KMS-11 (cell line): ENCODE data around the gene SLIT1.

Source experiments
- H2AFZ ChIP-seq: fragments of 200-600 bp; sonication (generic); 2 replicates; pipeline ENCODE4 v1.6.1; 2016; ENCODE audit warnings: antibody characterized with exemption, mixed run types, low read depth
- H3K27ac ChIP-seq: fragments of 200-600 bp; sonication (generic); 2 replicates; pipeline ENCODE4 v1.6.1; 2016; ENCODE audit warnings: mild to moderate bottlenecking, mixed run types
- H3K27me3 ChIP-seq: fragments of 200-600 bp; sonication (generic); 2 replicates; pipeline ENCODE4 v1.6.1; 2017; ENCODE audit warnings: mild to moderate bottlenecking, low read depth, mixed run types, moderate library complexity; ENCODE audit not compliant: insufficient read depth
- H3K36me3 ChIP-seq: fragments of 200-600 bp; sonication (generic); 2 replicates; pipeline ENCODE4 v1.6.1; 2017; ENCODE audit warnings: mild to moderate bottlenecking, mixed run types; ENCODE audit not compliant: insufficient read depth
- H3K4me1 ChIP-seq: fragments of 200-600 bp; sonication (generic); 2 replicates; pipeline ENCODE4 v1.6.1; 2016; ENCODE audit warnings: mild to moderate bottlenecking, low read depth, mixed run types; ENCODE audit not compliant: poor library complexity, severe bottlenecking
- H3K4me2 ChIP-seq: fragments of 200-600 bp; sonication (generic); 2 replicates; pipeline ENCODE4 v1.7.0; 2016; ENCODE audit warnings: mild to moderate bottlenecking, mixed run types
- H3K4me3 ChIP-seq: fragments of 200-600 bp; sonication (generic); IDR thresholded peaks from 2 replicates; pipeline ENCODE4 v1.6.1; 2017; ENCODE audit warnings: low read depth, low read length, mixed read lengths; ENCODE audit not compliant: insufficient read depth
- H3K79me2 ChIP-seq: fragments of 200-600 bp; sonication (generic); 2 replicates; pipeline ENCODE4 v1.6.1; 2016; ENCODE audit warnings: low read depth, mixed run types; ENCODE audit not compliant: insufficient read depth
- H3K9ac ChIP-seq: fragments of 200-600 bp; sonication (generic); 2 replicates; pipeline ENCODE4 v1.6.1; 2016; ENCODE audit warnings: mild to moderate bottlenecking, mixed run types
- H4K20me1 ChIP-seq: fragments of 200-600 bp; sonication (generic); 2 replicates; pipeline ENCODE4 v1.6.1; 2016; ENCODE audit warnings: mild to moderate bottlenecking, mixed run types; ENCODE audit not compliant: insufficient read depth
- CTCF ChIP-seq: fragments of 200-600 bp; sonication (generic); conservative IDR thresholded peaks from 2 replicates; pipeline ENCODE4 v1.6.1; 2017; ENCODE audit warnings: low read depth, mild to moderate bottlenecking, antibody characterized with exemption, low read length, moderate library complexity, mixed read lengths

The SLIT1 gene

DNA sequence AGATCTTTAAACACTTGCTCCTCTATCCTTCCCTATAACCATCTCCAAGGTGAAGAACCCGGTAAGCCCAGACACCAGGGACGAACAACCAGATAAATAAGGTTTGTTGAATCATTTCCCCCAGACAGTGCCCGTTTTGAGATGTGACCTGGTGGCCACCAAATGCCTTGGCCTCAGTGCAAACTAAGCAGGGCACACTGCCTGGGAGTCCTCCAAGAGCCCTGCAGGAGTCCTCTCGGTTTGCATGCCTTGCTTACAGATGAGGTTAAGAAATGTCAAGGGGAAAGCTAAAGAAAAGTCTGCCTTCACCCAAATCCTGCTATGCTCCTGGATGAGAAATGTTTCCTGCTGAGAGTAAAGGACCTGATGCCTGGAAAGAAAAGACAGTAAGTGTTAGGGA, 31.6 kb downstream of the SLIT1 start:
- Histone ChIP-seq H4K20me1 (no peaks in the 10 kb centered on the region), H3K36me3 (no peaks in the 10 kb centered on the region), H3K27me3 (no peaks in the 10 kb centered on the region), H3K4me3 (no peak overlapping the region), H3K79me2 (no peaks in the 10 kb centered on the region), H3K9ac (no peak overlapping the region), H3K27ac (no peak overlapping the region), H3K4me1 (peaks cover 37% of the 10 kb centered on the region), H3K4me2 (no peak overlapping the region), H2AFZ (no peak overlapping the region)
- no peak for TF ChIP-seq CTCF

DNA sequence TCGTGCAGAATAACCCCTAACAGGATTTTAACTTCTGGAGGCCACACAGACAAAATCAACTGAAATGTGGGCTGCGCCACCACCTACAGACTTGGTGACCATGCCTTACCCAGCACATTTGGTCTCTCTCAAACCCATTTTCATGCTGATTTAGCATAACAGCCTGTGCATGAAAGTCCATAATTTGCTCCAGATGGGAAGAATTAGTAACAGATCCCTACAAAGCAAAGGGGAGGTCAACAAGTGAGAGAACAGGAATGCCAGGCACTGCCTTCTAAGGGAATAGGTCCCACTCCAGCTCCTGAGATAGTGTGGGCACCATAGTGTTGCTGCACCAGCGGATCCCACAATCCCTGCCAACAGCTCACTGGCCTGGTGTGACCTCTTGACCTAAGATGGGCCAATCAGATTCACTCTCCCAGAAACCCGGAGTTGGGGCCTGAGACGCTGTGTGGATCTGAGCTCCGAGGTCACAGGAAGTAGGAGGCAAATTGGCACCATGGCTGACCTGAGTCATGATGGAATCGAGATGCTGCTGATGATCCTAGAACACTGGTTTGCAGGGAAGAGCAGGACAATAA, 32.4 kb downstream of the SLIT1 start:
- no peak for TF ChIP-seq CTCF
- H3K27me3 ChIP-seq, result no peaks in the 10 kb centered on the region
- no peaks in the 10 kb centered on the region for H4K20me1 ChIP-seq
- H3K4me3 ChIP-seq, result no peak overlapping the region
- no peak overlapping the region for H3K9ac ChIP-seq
- H2AFZ ChIP-seq, result no peak overlapping the region
- H3K36me3 ChIP-seq, result no peaks in the 10 kb centered on the region
- H3K4me1 ChIP-seq, result peaks cover 29% of the 10 kb centered on the region
- no peak overlapping the region for H3K4me2 ChIP-seq
- H3K79me2 ChIP-seq, result no peaks in the 10 kb centered on the region
- H3K27ac ChIP-seq, result no peak overlapping the region

- Histone ChIP-seq H3K36me3 (no peaks in the 10 kb centered on the region), H2AFZ (no peak overlapping the region)
- TF ChIP-seq CTCF, result no peak
Observed at GRCh38 chr10:97151307-97151914, 34.3 kb downstream of the SLIT1 start.

GRCh38 chr10:97150616-97151015, 35.1 kb downstream of the SLIT1 start:
- Histone ChIP-seq H3K4me3 (no peak overlapping the region), H3K4me2 (no peak overlapping the region), H3K27me3 (no peaks in the 10 kb centered on the region), H2AFZ (no peak overlapping the region), H3K9ac (no peak overlapping the region), H3K4me1 (peaks cover 3% of the 10 kb centered on the region), H4K20me1 (no peaks in the 10 kb centered on the region), H3K27ac (no peak overlapping the region), H3K79me2 (no peaks in the 10 kb centered on the region), H3K36me3 (no peaks in the 10 kb centered on the region)
- TF ChIP-seq CTCF, result no peak

More at GRCh38 chr10:97151307-97151914, 34.3 kb downstream of the SLIT1 start:
- Histone ChIP-seq H3K9ac (no peak overlapping the region), H3K4me3 (no peak overlapping the region), H3K79me2 (no peaks in the 10 kb centered on the region), H3K27me3 (no peaks in the 10 kb centered on the region), H3K4me2 (no peak overlapping the region), H4K20me1 (no peaks in the 10 kb centered on the region), H3K4me1 (peaks cover 10% of the 10 kb centered on the region), H3K27ac (no peak overlapping the region)
